NCI-H82 treated with DMSO at 0.1 percent for 48 hours (cell line): ENCODE measurements around the gene MYO7A.
A peak's percentile ranks its signal among the peaks of the same experiment; 100 is the strongest.

Source experiments
- DNase-seq: peaks from one replicate; lab custom pipeline; 2025; ENCODE audit not compliant: unreplicated experiment; lab: John Stamatoyannopoulos, UW

MYO7A gene

DNA sequence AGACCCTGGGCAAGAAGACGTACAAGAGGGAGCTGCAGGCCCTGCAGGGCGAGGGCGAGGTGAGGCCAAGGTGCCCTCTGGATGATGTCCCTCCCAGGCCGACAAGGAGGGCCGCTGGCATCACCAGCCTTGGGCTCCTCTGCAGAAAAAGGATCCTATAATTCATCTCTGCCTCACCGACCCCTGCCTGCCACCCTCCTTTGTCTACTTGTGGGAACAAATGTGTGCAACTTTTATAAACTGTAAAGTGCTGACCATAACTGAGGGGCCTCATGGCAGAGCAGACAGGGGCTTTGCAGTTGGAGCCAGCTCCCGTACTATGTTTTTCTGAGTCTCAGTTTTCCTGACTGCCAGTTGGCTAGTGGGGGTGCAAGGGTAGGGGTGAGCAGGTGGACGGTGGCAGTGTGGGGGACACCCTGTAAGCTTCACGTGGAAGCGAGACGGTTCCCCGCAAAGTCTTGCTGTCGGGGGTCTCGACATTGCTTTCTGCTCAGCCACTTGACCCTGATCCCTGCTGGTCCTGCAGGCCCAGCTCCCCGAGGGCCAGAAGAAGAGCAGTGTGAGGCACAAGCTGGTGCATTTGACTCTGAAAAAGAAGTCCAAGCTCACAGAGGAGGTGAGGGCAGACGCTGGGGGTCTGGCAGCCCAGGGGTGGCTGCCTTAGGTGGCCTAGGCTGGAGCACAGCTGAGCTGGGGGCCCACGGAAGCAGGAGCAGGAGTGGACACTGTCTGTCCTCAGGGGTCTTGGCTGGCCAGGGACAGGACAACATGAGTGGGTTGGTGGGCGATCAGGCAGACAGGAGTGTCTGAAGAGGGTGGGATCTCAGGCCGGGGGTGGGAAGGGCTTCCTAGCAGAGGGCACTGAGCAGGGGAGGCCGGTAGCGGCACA lies 54.7 kb downstream of the MYO7A start:
- no peak for DNase-seq

DNA sequence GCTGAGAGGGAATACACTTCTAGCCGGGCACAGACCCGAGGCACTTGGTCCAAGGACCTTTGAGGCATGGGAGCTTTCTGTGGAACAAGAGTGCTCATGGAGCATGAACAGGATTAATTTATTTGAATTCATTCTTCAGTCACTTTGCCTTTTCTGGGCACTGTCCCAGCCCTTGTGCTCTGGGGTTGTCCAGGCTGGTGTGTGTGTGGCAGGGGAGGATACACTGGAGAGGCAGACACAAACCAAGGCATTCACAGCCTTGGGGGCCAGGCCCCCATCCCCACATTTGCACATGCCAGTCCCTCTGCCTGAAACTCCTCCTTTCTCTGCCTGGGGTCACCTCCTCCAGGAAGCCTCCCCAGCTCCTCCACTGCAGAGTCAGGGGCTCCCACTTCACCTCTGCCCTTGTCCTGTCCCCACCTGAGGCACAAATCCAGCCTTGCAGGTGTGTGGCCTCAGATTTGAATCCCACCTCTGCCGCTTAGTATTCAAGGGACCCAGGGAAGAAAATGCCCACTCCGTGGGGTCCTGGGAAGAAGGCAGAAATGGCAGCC lies 55.5 kb downstream of the MYO7A start:
- DNase-seq: no peak

DNA sequence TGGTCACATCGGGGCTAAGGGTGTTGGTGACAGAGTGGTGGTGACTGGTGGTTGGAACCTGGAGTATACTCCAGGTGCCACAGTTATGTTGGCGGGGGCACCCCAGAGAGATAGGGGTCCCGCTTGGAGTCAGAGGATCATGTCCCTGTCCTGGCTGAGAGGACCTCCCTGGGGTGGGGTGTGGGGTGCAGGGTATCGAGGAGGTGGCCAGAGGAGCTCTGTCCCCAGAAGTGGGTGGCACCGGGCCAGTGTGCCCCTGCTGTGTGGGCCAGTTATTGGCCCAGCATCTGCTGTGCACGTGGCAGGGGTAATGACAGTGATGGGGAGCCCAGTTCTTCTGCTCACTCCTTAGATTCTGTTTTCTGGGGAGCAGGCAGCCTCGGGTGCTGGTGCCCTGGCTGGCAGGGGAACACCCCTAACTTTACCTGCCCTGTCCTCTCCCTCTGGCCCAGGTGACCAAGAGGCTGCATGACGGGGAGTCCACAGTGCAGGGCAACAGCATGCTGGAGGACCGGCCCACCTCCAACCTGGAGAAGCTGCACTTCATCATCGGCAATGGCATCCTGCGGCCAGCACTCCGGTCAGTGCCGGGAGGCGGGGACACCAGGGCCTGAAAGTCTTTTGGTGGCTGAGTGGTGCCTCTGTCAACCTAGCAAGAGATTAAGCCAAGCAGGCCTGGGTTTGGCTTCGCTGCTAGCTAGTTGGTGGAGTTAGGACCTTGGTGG lies 56.3 kb downstream of the MYO7A start:
- no peak for DNase-seq

DNA sequence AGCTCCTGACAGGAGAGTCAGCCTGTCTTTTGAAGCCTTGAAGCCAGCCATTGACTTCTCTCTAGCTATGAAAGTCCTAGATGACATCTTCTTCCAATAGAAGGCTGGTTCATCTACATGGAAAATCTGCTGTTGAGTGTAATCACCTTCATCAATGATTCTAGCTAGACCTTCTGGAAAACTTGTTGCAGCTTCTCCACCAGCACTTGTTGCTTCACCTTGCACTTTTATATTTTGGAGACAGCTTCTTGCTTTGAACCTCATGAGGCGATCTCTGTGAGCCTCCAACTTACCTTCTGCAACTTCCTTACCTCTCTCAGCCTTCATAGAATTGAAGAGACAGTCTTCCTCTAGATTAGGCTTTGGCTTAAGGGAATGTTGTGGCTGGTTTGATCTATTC lies 58.3 kb downstream of the MYO7A start:
- no peak for DNase-seq

DNA sequence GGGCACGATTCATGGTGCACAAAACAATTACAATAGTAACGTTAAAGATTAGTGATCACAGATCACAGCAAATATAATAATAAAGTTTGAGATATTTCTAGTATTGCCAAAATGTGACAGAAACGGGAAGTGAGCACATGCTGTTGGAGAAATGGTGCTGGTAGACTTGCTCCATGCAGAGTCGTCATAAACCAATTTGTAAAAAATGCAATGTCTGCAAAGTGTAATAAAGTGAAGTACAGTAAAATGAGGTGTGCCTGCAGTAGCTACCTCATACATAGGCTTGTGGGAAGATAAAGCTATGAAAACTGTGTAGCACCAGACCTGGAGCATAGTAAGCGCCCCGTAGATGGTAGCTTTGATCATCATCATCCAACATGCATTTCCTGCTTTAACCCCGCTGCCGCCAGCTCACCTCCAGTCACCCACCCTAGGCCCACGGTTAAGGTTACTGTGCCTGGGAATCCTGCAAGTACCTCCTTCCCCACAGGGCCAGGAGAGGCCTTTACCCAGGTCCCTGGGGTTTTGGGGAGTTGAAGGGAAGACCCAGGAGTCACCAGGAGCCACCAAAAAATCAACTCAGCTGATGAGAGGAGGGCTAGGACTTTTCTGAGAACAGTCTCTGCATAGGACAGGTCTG lies 59.2 kb downstream of the MYO7A start:
- DNase-seq: no peak

DNA sequence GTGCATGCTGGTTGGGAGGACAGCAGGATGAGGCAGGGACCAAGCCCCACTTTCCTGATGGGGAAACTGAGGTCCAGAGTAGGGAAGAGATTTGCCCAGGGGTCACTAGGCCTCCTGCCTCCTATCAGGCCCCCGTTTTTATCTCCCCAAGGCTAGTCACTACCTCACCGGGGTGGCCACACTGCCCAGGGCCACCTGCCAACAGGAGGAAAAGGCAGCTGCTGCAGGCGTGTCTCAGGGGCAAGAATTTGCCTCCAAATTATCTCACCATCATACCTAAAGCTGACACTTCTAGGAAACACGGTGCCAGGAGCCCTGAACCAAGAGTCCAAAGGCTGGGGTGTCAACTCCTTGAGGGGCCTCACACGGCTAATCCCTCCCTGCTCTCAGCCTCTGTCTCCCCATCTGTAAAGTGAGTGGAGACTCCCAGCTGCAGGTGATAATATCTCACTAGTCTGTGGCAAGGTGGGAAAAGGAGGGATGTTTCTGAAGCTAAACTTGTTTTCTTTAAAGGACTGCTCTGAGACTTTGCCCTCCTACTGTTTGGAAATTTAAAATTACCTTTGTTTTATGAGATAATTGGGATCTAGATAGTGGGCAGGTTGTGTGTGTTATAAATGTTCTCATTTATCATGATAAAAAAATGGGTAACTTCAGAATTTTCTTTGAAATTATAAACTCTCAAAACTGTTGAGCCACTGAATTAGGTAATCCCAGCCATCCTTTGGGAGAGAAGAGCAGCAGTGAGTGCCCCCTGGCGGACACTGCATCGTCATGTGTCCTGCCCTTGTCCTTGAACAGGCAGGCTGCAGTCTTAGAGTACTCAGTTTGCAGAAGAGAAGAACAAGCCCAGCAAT lies 60.0 kb downstream of the MYO7A start:
- peak; percentile 8 for DNase-seq

DNA sequence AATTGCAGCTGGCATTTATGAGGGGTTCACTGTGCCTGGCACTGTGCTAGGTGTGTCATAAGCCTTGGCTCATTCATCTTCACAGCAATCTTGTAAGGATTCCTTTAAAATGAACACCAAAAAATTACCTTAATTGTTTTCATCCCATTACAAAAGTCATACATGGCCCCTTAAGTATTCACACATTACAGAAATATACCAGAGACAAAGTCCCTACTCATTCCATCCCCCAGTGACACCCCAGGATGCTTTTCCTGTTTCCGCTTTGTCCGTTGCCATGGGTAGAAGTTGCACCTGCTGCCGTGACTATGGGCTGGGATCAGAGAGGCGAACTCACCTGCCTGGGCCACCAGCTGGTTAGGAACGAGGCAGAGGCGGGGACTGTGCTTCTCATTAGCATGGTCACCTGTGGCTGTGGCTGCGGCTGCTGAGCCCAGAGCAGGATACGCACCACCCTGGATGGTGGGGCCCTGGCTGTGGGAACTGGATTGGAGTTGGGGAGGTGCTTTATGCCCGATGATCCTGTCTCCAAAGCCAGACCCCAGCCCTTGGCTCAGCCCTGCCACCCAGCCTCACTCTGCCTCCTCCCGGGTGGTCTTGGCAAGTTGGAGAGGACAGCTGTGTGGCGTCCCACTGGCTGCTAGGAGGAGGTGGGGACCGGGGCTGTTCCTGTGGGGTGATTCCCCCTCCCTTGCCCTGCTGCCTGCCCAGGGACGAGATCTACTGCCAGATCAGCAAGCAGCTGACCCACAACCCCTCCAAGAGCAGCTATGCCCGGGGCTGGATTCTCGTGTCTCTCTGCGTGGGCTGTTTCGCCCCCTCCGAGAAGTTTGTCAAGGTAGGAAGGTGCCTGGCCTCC lies 60.8 kb downstream of the MYO7A start:
- DNase-seq: no peak

DNA sequence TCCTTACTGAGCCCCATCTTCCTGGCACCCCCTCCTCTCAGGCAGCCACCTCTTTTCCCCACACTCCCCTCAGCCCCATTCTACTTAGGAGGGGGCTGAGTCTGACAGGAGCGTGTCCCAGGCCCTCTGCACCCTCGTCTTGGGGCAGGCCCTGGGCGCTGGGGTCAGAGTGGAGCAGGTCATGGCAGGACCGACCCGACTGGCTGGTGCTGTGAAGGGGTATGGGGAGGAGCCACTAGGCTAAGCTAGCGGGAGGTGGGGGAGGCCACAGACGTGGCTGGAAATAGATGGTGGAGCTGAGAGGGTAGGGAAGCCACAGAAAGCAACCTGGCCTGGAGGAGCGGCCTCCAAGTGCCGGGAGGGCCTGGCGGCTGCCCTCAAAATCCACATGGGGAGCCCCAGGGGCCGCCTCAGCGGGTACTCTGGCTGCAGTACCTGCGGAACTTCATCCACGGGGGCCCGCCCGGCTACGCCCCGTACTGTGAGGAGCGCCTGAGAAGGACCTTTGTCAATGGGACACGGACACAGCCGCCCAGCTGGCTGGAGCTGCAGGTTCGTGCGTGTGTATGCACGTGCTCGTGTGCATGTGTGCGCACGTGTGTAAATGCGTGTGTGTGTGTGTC lies 61.7 kb downstream of the MYO7A start:
- DNase-seq: no peak

DNA sequence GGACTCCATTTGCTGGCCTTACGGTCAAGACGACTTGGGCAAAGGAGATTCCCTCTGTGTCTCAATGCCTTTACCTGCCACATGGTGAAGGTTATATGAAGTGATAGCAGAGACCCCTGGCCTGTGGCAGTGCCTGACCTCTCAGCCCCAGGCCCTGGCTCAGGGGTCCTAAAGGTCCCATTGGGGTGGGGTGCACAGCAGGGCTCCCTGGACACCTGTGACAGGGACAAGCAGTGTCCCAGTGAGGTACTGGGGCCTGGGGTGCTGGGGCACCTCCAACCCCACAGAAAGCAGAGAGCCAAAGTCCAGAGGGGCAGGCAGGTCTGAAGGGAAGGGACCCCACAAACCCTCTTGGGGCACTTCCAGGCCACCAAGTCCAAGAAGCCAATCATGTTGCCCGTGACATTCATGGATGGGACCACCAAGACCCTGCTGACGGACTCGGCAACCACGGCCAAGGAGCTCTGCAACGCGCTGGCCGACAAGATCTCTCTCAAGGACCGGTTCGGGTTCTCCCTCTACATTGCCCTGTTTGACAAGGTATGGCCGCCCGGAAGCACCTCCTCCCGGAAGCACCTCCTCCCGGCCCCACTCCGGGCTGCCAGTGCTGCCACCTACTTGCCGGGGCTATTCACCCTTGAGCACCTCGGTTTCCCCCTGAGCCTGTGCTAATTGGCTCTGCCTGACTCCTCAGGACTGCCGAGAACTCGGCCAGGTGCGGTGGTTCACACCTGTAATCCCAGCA lies 62.5 kb downstream of the MYO7A start:
- DNase-seq: no peak

DNA sequence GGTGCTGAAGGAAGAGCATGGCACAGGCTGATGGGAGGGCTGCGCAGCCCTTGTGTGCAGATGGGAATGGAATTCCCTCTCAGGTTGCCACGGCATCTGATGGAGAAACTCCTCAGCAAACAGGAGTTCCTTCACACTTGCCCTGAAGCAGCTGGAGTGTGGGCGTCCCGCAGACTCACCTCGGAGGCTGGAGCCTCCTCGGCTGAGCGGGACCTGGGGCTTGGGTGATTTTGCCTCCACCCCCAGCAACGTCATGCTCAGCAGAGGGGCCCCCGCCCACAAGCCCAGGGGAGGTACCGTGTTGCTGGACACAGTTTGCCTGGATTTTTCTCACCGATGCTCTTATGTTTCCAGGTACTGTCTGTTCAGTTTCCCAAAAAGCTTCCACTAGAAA lies 63.4 kb downstream of the MYO7A start:
- DNase-seq: no peak

DNA sequence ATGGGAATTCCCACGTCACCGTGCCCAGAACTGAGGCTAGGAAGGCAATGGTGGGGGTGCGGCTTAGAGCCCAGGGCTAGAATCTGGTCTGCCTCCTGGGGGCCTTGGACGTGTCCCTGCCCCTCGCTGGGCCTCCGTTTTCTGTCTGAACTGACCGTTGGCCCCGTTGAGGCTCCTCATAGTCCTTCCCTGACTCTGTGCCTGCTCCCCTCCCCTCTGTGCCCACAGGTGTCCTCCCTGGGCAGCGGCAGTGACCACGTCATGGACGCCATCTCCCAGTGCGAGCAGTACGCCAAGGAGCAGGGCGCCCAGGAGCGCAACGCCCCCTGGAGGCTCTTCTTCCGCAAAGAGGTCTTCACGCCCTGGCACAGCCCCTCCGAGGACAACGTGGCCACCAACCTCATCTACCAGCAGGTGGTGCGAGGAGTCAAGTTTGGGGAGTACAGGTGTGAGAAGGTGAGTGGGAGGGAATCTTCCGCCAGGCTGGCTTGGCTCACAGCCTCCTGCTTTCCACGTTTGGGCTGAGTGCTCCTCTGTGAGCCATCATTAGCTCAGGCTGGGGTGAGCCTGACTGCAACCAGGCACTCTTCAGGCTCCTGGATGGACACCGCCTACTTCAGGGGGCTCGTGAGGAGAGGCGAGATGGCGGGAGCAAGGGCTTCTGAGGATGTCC lies 63.9 kb downstream of the MYO7A start:
- no peak for DNase-seq

DNA sequence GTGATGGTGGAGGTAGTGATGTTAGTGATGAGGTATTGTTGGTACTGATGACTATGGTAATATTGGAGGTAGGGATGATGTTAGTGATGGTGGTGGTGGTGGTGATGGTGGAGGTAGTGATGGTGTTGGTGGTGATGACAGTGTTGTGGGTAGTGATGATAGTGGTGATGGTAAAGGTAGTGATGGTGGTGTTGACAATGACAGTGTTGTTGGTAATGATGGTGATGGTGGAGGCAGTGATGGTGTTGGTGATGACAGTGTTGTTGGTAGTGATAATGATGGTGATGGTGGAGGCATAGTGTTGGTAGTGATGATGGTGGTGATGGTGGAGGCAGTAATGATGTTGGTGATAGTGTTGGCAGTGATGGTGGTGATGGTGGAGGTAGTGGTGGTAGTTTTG lies 65.1 kb downstream of the MYO7A start:
- no peak for DNase-seq

DNA sequence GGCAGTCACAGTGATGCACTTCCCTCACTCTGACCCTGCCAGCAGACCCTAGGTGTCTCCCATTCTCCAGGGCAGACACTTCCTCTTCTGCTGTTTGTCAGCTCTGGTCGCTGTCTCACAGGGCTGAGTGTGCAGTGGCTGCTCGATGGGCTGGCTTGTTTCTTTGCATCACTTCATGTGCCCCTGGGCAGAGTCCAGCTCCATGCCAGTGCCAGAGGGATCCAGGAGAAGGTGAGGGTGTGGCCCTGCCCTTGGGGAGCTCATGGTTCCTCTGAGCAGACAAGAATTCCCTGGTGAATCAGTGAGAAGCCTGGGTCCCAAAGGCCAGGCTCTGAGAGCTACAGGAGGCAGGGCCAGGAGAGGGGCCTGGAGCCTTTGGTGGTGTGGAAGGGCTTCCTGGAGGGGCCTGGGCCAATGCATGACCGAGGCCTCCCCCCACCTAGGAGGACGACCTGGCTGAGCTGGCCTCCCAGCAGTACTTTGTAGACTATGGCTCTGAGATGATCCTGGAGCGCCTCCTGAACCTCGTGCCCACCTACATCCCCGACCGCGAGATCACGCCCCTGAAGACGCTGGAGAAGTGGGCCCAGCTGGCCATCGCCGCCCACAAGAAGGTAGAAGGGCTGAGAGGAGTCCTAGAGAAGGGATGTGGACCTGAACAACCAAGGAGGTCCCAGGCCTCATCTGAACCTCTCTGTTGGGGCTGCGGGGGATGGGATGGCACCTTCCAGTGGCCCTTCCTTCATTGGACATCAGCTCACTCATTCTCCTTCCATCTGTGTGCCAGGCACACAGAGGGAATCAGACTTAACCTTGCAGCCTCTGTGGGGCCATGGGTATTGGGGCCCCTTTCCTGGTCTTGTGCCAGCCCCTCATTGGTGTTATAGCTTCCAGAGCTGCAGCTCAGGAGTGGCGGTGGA lies 66.1 kb downstream of the MYO7A start:
- no peak for DNase-seq

DNA sequence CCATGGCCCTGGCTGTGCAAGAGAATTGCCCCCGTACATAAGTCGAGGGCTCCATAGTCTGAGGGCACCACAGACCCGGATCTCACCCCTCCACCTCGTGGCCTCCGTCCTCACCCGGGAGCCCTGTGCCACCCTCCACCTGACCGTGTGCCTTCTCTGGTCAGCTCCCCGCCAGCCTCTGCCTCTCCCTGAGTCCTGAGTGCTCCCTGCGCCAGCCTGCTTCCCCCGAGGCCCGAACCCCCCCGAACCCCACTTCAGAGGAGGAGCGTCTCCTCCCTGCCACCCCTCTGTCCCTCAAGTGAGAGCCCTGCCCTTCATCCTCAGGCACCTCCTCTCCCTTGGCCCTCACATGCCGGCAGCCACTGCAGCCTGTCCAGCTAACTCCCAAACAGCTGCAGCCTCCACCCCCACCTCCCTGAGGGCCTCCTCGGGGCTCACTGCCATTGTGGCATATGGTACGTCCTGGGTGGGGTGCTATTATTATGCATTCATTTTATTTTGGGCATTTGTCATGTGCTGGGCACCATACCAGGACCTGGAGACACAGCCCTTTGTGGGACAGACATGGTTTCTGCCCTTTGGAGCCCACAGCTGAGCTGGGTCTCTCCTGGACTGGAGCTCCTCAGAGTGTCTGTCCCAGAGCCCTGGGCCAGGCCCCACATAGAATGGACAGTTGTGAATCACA lies 67.2 kb downstream of the MYO7A start:
- DNase-seq: no peak

DNA sequence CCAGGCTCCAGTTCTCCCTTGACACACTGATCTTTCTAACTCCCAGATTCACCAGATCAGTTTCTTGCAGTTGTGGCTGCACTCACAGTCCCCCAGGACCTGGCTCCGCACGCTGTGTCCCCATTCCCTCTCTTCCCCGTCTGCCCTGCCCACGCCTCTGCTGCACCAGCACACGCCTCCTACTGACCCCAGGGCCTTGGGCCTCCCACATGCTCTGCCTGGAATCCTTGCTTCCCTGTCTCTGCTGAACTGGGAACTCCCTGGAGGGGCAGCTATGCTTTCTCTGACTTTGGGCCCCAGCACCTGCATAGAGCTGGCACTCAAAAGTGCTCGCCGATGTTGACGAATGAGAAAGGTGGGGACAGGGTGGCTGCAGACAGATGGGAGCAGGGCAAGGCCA lies 68.9 kb downstream of the MYO7A start:
- no peak for DNase-seq

DNA sequence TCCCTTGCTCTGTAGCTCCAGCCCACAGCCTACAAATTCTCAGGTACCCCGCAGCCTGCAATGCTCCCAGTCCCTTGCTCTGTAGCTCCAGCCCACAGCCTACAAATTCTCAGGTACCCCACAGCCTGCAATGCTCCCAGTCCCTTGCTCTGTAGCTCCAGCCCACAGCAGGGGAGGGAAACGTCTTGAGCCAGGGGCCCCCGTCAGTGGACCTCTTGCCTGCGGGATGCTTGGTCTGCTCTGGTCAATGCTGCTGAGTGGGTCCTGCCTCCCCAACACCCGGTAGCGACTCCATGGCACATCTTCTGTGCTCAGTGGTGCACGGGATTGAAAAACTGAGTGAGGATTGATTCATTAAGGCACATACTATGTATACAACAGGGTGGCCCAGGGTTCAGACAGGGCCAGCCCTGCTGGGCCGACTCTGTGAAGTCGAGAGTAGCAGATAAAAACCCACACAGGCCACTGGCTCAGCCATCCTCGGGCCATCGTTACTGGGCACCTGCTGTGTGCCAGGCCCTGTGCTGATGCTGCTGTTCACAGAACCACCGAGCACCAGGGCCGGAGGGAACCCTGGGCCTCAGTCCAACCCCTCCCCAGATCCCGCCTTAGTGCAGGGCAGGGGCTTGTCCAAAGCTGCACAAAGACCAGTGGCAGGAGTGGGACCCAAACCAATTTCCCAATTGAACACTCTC lies 69.7 kb downstream of the MYO7A start:
- no peak for DNase-seq
